ENCODE results near the gene LRRC59.
"Not testable (repeated sequence)": the region's sequence is repeated elsewhere in the genome, so short reads cannot be mapped to it uniquely, and the experiment has no call there.

- TF ChIP-seq POLR2A, CTCF (IDR thresholded peaks at IDR 0.05): not testable (repeated sequence)
Measured at GRCh38 chr17:50419577-50419976, 22.3 kb upstream of the LRRC59 start.

Measured in stomach (tissue), 4 donors.